ENCODE measurements around the gene CTIF.

Gene CTIF

DNA sequence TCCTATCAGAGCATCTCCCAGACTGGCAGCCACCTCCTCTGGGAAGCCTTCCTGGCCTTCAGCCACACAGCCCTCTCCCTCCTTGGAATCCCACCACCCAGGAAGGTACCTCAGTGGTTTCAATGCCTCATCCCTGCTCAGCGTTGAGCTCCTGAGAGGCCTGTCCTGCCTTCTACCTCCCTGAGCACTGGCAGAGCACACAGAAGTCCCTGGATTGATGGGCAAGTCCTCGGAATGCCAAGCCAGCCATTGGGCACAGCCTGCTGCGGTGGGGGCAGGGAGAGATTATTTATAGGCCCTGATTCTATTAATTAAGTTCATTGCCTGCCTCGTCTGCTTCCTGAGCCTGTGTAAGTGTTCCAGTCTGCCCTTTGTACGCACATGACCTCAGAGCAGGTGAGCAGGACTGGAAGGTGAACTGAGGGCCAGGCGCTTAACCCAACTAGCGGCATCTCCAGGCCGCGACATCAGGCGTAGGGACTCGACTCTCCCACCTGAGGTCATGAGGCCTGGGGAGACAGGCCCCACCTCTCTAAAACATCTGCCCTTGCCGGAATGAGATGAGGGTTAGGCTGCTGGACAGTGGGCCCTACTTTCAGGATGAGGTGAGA is 348.6 kb downstream of the CTIF start:
- DNase-seq (ENCODE audit: low read depth), result no peak

DNA sequence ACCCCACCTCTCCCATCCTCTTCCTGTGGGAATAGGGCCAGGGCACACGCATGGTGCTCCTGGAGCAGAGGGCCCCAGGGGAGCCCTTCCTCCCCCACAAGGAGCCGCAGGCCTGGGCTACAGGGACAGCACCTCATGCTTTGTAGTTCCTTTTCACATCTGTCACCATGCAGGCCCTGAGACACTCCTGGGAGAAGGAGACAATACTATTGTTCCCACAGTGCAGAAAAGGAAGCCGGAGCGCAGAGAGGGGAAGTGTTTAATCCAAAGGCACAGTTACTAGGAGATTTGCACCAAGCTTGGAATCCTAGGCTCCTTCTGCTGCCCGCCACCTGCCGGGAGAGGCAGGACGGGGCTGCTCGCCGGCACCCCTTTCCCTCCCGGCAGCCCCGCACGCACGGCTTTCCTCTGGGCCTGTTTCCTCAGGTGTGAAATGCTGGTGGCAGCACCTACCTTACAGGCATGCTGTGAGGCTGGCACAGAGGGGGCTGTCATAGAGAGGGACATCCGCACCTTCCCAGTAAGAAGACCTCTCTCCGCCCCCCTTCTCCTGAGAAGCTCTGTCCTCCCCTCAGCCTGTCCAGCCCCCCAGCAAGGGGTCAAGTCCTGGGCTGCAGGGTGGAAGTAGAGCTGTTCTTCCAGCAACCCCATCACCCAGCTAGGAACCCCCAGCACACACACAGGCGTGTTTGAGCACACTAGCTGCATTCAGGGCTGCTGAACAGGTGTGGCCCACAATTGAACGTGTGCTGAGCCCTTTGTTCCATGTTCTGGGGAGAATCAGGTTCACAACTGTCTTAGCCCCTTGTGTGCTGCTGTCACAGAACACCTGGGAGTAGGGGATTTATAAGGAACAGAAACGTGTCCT is 349.3 kb downstream of the CTIF start:
- no peak for DNase-seq (ENCODE audit: low read depth)

GRCh38 chr18:48888773-48889080 is 349.9 kb downstream of the CTIF start:
- no peak for DNase-seq (ENCODE audit: low read depth)

GRCh38 chr18:48889115-48889941 is 350.5 kb downstream of the CTIF start:
- DNase-seq (ENCODE audit: low read depth), result peak; percentile 71

DNA sequence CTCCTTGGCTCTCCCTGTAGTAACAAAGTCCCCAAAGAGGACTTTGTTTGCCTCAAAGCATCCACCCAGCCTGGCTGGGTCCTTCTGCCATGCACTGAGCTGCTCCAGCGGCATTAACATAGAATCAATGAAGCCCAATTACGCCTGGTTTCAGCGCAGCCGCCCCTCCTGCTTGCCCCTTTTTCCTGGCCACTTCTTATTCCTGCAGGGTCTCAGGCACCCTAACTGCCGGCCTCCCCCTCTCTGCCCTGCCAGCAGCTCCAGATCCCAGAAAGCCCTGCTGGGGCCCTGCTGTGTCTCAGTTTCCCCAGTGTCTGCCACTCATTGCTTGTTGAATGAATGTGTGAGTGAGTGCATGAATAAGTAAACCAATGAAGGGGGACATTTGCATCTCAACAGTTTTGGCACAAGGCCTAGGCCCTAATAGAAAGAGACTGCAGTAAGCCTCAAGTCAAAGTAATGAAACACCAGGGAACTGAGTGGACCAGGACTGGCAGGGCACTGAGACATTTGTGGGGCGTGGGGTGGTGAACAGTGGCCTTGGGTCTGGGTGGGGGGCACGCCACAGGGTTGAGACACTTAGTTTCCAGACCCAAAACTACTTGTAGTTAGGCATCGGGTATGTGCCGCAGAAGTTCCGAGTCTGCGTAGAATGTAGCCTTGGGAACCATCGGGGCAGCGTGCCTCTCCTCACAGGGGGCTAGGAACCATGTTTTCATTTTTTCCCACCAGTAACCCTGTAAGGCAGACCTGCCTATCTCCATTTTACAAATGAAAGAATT is 351.3 kb downstream of the CTIF start:
- no peak for DNase-seq (ENCODE audit: low read depth)

GRCh38 chr18:48891721-48892120 is 352.9 kb downstream of the CTIF start:
- no peak for DNase-seq (ENCODE audit: low read depth)

DNA sequence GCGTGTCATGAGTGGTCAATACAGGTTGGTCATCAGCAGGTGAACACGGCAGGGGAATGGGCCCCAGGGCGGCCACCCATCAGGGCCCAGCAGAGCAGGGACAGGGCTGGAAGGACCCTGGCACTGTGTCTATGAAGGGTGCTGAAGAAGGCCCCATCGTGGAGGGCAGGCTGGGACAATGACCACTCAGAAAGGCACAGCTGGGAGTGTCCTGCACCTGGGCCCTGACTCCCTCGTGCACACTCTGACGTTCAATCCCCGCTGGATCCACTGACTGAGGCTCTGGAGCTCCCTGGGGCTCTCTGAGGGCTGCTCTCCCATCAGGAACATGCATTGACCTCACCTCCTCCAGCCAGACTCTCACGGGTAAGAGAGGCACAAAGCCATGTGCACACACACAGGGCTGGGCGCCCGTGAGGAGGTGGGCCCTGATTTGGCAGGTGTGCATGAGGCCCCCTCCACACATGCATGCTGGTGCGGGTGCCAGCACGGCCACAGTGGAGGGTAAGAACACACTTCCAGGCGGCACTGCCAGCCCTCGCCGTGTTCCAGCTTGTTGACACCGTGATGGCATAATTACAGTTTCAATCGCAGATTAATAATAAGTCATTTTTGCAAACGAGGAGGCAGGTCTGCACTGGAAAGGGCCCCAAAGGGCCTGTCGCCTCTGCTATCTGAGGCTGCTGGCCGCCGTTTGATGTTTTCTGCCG is 353.5 kb downstream of the CTIF start:
- DNase-seq (ENCODE audit: low read depth), result no peak

- DNase-seq (ENCODE audit: low read depth), result no peak
Observed at GRCh38 chr18:48893061-48893607, 354.3 kb downstream of the CTIF start.

DNA sequence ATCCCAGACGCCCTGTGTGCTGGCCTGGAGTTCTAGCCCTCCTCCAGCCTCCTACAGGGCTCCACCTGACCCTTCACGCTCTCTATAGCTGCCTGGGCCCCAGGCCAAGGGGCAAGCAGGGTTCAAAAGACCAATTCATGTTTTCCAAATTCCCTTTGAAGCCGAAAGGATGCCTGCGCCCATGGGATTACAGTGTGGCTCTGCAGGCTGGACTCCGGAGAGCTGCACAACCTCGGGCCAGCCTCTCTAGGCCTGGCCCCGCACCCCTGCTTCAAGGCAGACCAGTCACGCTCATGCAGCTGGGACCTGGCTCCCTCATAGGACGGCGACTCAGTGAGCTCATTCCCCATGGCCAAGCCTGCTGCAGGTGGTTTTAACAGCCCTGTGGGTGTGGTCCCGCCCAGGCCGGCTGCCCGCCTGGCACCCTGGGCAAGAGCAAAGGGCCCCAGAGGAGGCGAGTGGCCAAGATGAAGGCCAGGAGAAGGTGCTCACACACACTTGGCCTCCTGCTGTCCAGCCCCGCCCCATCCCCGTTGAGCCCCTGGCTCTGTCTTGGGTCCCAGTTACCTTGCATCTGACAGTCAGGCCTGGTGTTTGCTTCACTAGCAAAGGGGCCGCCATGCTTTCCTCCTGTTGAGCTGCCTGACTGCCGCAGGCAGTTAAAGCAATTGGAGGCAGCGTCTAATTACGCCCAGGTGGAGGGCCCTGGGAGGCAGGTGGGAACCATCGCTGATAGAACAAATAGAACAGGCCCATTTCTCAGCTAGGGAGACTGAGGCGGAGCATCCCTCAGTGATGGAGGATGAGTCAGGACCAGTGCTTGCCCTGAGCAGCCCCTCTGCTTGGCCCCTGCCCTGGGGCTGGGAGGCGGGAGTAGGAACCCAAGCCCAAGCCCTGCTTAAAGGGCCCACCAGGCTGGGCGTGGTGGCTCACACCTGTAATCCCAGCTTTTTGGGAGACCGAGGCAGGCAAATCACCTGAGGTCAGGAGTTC is 355.1 kb downstream of the CTIF start:
- DNase-seq (ENCODE audit: low read depth), result no peak

DNA sequence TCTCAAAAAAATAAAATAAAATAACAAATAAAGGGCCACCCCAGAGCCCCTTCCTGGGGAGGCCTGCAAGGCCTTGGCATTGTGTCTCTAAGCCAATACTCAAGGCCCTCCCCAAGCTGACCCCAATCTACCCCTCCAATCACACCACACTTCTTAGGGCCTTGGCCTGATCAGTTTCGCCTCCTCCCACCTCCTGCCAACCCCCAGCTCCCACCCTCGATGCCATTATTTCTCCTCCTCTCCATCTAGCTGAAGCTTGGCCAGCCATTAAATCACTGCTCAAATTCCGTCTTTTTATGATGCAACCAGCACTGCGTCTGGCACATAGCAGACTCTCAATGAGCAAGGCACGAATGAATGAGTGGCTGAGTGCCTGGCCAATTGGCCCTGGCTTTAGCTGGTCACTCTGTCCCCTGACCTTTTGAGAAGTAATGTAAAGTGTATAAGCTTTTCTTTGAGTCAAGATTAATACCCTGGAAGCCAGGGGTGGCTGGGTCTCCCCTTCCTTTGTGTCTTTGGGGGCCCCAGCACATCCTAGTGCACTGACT is 356.0 kb downstream of the CTIF start:
- no peak for DNase-seq (ENCODE audit: low read depth)

DNA sequence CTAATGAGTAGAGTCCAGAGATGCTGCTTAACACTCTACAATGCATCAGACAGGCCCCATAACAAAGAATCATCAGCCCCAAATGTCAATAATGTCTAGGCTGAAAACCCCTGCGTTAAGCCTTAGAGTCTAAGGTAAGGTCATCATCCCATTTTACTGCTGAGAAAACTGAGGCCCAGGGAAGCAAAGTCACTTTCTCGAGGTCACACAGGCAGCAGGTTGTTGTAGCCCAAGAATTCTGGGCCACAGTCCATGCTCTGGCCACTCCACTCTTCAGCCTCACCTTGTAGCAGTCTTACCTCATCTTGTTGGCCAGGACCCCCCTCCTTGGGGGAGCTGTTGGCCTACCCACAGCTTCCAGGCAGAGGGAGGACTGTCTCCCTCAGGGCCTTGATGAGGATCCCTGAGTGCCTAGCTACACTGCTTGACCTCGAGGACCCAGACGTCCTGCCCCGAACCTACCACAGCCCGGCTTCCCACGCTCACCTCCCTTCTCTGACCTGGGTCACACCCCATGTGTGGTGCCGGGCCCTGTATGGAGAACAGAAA is 357.6 kb downstream of the CTIF start:
- DNase-seq (ENCODE audit: low read depth), result no peak

DNA sequence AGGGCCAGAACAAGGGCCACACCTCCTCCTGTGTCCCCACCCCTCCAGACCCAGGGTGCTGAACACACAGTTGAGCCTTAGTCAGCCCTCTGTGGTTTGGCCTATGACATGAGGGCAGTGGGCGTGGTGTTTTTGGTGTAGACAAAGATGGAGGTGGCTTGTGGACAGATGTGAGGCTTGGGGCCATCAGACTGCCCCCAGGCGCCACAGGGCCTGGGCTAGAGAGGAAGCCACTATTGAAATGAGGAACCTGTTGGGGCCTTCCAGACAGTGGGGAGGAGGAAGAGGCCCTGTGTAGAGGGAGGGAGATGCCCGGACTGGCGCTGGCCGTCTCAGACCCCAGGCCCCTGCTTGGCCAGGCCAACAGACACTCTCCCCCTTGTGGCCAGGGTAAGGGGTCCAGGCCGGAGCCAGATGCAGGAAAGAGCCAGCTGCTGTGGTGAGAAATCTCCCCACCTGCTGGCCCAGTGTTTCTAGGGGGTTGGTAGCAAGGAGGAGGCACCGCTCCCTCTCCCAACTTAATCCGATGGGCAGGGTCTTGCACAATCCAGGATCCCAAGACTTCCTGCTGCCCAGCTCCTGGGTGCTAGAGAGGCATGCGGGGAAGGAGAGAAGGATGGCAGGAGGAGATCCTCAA is 358.2 kb downstream of the CTIF start:
- DNase-seq (ENCODE audit: low read depth), result peak; percentile 43

DNA sequence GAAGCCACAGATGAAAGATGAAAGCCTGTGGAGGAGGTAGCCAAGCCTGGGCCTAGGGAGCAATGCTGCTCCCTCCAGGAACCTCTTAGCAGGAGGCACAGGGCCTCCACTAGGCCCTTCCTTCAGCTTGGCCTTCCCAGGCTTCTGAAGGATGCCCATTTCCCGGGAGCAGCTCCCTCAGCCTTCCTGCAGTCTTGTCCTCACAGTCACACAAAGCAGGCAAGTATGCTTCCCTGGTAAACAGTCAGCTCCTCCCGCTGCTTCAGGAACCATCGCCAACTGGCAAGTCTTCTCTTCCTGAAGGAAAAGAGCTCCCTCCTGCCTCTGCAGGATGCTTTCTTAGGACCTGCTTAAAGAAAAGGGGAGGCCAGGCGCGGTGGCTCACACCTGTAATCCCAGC is 358.7 kb downstream of the CTIF start:
- DNase-seq (ENCODE audit: low read depth), result no peak

DNA sequence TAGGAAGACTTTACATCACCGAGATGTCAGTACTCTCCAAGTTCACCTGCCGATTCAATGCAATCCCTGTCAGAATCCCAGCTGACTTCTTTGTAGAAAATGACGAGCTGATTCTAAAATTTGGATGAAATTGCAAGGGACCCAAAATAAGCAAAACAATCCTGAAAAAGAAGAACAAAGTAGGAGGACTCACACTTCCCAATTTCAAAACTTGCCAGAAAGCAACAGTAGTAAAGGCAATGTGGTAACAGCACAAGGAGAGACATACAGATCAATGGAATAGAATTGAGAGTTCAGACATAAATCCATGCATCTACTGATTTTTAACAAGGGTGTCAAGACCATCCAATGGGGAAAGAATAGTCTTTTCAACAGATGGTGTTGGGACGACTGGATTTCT is 359.7 kb downstream of the CTIF start:
- no peak for DNase-seq (ENCODE audit: low read depth)

DNA sequence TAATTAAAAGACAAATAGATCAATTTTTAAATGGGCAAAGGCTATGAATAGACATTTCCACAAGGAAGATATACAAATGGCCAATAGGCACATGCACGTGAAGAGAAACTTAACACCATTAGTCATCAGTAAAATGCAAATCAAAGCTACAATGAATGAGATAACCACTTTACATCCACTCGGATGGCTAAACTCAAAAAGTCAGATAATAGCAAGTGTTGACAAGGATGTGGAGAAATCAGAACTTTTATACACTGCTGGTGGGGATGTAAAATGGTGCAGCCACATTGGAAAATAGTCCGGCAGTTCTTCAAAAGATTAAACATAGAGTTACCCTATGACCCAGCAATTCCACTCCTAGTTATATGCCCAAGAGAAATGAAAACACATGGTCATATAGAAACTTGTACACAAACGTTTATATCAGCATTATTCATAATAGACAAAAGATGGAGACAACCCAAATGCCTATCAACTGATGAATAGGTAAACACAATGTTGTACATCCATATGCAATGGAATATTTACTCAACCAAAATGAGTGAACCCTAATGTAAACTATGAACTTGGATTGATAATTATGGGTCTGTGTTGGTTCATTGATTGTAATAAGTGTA is 360.8 kb downstream of the CTIF start:
- DNase-seq (ENCODE audit: low read depth), result no peak

- DNase-seq (ENCODE audit: low read depth), result no peak
Observed at GRCh38 chr18:48900469-48900868, 361.6 kb downstream of the CTIF start.

DNA sequence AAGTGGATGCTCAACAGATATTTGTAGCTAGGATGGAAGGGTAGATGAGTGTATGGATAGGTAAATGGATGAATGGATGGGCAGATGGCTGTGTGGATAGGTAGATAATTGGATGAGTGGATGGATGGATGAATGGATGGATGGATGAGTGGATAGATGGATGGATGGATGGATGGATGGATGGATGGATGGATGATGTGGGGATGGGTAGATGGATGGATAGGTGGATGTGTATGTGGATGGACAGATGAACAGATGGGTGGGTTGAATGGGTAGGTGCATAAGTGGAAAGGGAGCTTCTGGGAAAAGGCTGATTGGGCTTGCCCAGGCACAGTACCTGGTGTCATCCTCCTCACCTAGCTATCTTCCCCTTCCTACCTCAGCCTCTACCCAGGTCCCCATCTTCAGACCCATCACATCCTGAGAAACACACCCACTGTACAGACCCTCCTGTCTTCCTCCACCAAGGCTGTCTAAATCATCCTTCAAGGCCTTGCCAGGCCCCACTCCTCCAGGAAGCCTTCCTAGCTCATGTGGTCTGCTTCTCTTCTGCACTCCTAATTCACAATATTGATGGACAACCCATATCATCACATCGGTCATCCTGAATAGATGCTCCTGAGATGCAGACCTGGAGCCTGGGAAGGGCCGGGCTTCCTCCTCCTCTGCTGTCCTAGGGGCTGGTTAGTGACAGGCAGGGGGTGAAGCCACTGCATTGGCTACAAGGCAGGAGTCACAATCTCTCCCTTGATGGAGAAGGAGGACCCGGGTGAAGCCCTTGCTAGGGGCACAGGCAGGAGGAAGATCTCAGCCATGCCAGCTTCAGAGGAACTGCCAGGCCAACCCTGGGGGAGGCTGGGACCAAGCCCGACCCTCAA is 362.6 kb downstream of the CTIF start:
- no peak for DNase-seq (ENCODE audit: low read depth)

All from amniotic epithelial cell (primary cell).